SK-N-MC (cell line): ENCODE results near the gene HACL1.

ENCODE experiments used
- EZH2 ChIP-seq: fragments of 200-600 bp; sonication (generic); IDR thresholded peaks from one replicate; pipeline ENCODE4 v1.6.1; 2017; ENCODE audit warnings: antibody characterized with exemption
- POLR2AphosphoS5 ChIP-seq: IDR thresholded peaks from 2 replicates; pipeline ENCODE4 v1.6.1; 2012; ENCODE audit warnings: mild to moderate bottlenecking, low read depth, low read length, borderline replicate concordance

- TF ChIP-seq POLR2AphosphoS5 (no peak), EZH2 (no peak)
These were observed 48.0 kb upstream of the HACL1 start for GRCh38 chr3:15649341-15649740.
